HepG2 (cell line): ENCODE data around the gene CLASP1. TPM values are rescaled to one million over a fixed set of nuclear protein-coding genes. Genes with fewer than 3 reads are reported as not detected.

ENCODE experiments used
- ATAC-seq: fragments of 200-7000 bp; cut with Tn5 transposase; 3 replicates; pipeline ENCODE4 v1.9.1; 2020; ENCODE audit warnings: mild to moderate bottlenecking, moderate library complexity
- BruUV-seq: library from RNA; stranded (reverse); fragments of 400-500 nt; replicated peaks from 2 replicates; lab custom pipeline; 2021; lab: Mats Ljungman, UMichigan
- CTCF ChIA-PET: fragments of 300-600 bp; formaldehyde crosslinking; extraction: SDS; loops from one replicate; lab custom pipeline; 2021; ENCODE audit warnings: low total read pairs, inconsistent platforms, low intra/inter-chr PET ratio; lab: Yijun Ruan, JAX
- POLR2A ChIA-PET: fragments of 350-600 bp; sonication (Branson Sonifier 250); formaldehyde crosslinking; loops from one replicate; lab custom pipeline; 2020; ENCODE audit warnings: antibody characterized with exemption, inconsistent platforms; lab: Yijun Ruan, JAX
- DNase-seq: peaks from one replicate; pipeline ENCODE4 v3.0.0-alpha.2; 2015; ENCODE audit warnings: low spot score
- FAIRE-seq: peaks from 3 replicates; lab custom pipeline; 2011; peaks lifted over from hg19 to GRCh38; lab: Jason Lieb, UNC
- H2AFZ ChIP-seq: one replicate; pipeline ENCODE4 v1.6.1; 2011; ENCODE audit warnings: low read length, inconsistent platforms
- H3K27ac ChIP-seq: fragments of 300-600 bp; 3 replicates; pipeline ENCODE4 v1.8.0; 2011; ENCODE audit warnings: mixed run types, mild to moderate bottlenecking, mixed read lengths, low read length, inconsistent platforms; ENCODE audit not compliant: insufficient read depth; ENCODE audit errors: extremely low read length
- H3K27me3 ChIP-seq, 2 experiments: fragments of 200-600 bp in 1 of 2; 2 replicates in 1 of 2; 3 replicates in 1 of 2; pipeline versions ENCODE4 v1.6.0 to v1.8.0; 2011; ENCODE audit warnings: low read length in 2 of 2, mild to moderate bottlenecking in 2 of 2, moderate library complexity in 2 of 2, inconsistent platforms in 1 of 2; ENCODE audit not compliant: insufficient read depth in 2 of 2, control insufficient read depth in 1 of 2
- H3K36me3 ChIP-seq, 2 experiments: fragments of 200-600 bp in 1 of 2; replicated peaks in 1 of 2; 2 replicates in 1 of 2; 3 replicates in 1 of 2; pipeline versions ENCODE4 v1.5.1 to v1.8.0; 2011; ENCODE audit warnings: low read length in 2 of 2, inconsistent platforms in 1 of 2; ENCODE audit not compliant: insufficient read depth in 2 of 2, control insufficient read depth in 1 of 2
- H3K4me1 ChIP-seq: 2 replicates; pipeline ENCODE4 v1.5.1; 2012; ENCODE audit warnings: low read length, inconsistent platforms; ENCODE audit not compliant: insufficient read depth
- H3K4me2 ChIP-seq: 2 replicates; pipeline ENCODE4 v1.6.0; 2011; ENCODE audit warnings: low read depth, low read length, inconsistent platforms
- H3K4me3 ChIP-seq, 3 experiments: fragments of 200-600 bp in 1 of 3; sonication (generic), shearing (Covaris generic) in 1 of 3; replicated peaks in 1 of 3; 2 replicates each; pipeline ENCODE4 v1.5.1; 2011 to 2016; ENCODE audit warnings: low read length in 3 of 3, inconsistent platforms in 2 of 3, low read depth in 2 of 3, mild to moderate bottlenecking in 2 of 3, control low read depth in 1 of 3, mixed read lengths in 1 of 3; ENCODE audit not compliant: insufficient read depth in 1 of 3
- H3K79me2 ChIP-seq: one replicate; pipeline ENCODE4 v1.6.1; 2011; ENCODE audit warnings: low read length, inconsistent platforms; ENCODE audit not compliant: insufficient read depth
- H3K9ac ChIP-seq: 2 replicates; pipeline ENCODE4 v1.6.0; 2011; ENCODE audit warnings: mild to moderate bottlenecking, low read depth, low read length, inconsistent platforms; ENCODE audit not compliant: insufficient read depth
- H3K9me3 ChIP-seq: 2 replicates; pipeline ENCODE4 v1.5.1; 2012; ENCODE audit warnings: mild to moderate bottlenecking, low read length
- H4K20me1 ChIP-seq: 2 replicates; pipeline ENCODE4 v1.6.0; 2011; ENCODE audit warnings: inconsistent platforms, mild to moderate bottlenecking, low read length, moderate library complexity; ENCODE audit not compliant: insufficient read depth
- ARID3A ChIP-seq: IDR thresholded peaks from 2 replicates; pipeline ENCODE4 v1.6.1; 2012; ENCODE audit warnings: low read depth, low read length, improper control_type of control experiment
- DDIT3 ChIP-seq: sonication (generic); formaldehyde crosslinking; IDR thresholded peaks from 2 replicates; pipeline ENCODE4 v1.4.0; 2020; ENCODE audit warnings: mild to moderate bottlenecking, missing genetic modification reagents
- KLF11 ChIP-seq: IDR thresholded peaks from 2 replicates; pipeline ENCODE4 v1.6.1; 2016; ENCODE audit warnings: missing compliant biosample characterization
- MYNN ChIP-seq: sonication (generic); formaldehyde crosslinking; IDR thresholded peaks from 2 replicates; pipeline ENCODE4 v1.4.0; 2020; ENCODE audit warnings: mild to moderate bottlenecking, low read depth, missing genetic modification reagents
- NR3C1 ChIP-seq: sonication (generic); formaldehyde crosslinking; IDR thresholded peaks from 2 replicates; pipeline ENCODE4 v1.4.0; 2020; ENCODE audit warnings: missing genetic modification reagents
- RBFOX2 ChIP-seq: fragments of 200-400 bp; formaldehyde crosslinking; IDR thresholded peaks from 2 replicates; pipeline ENCODE4 v1.6.1; 2017; ENCODE audit warnings: low read depth, mild to moderate bottlenecking, low read length
- THAP9 ChIP-seq: sonication (generic); formaldehyde crosslinking; IDR thresholded peaks from 2 replicates; pipeline ENCODE4; 2020; ENCODE audit warnings: missing genetic modification reagents, mild to moderate bottlenecking, borderline replicate concordance
- ZFP90 ChIP-seq: sonication (generic); formaldehyde crosslinking; IDR thresholded peaks from 2 replicates; pipeline ENCODE4 v1.8.0; 2022; ENCODE audit warnings: missing genetic modification reagents, mild to moderate bottlenecking, inconsistent platforms, borderline replicate concordance
- ZNF839 ChIP-seq: sonication (generic); formaldehyde crosslinking; IDR thresholded peaks from 2 replicates; pipeline ENCODE4 v1.4.0; 2020; ENCODE audit warnings: missing genetic modification reagents, mild to moderate bottlenecking, borderline replicate concordance
- WGBS: methylation state at CpG from one replicate; pipeline ENCODE4 v1.1.6; 2017; ENCODE audit warnings: low lambda C conversion rate; 5-methylcytosine and 5-hydroxymethylcytosine counted together
- in situ Hi-C: cut with HindIII; loops from 2 replicates; pipeline ENCODE4 v1.10.0; 2017; ENCODE audit warnings: low pct_unique_long_range_greater_than_20kb; ENCODE audit not compliant: extremely low pct_ligation_motif_present
- intact Hi-C: fragments of 100-400 bp; cut with micrococcal nuclease; formaldehyde crosslinking; loops from one replicate; pipeline ENCODE4 v1.10.0; 2022; ENCODE audit not compliant: unreplicated experiment
- polyA plus RNA-seq, 8 experiments: library from polyadenylated mRNA; depleted of rRNA in 3 of 8; stranded (reverse) in 7 of 8; unstranded in 1 of 8; fragments of >200 nt; fragmentation: Illumina TruSeq in 4 of 8; extraction: Trizol in 4 of 8; gene quantifications; 2 replicates each; pipeline versions ENCODE4 v1.2.1 to v1.2.3, GENCODE V29; 2011 to 2016; ENCODE audit warnings: low read depth in 4 of 8, missing spikeins in 1 of 8, mixed read lengths in 1 of 8; ENCODE audit not compliant: insufficient read depth in 1 of 8
- total RNA-seq, 5 experiments: library from RNA; depleted of rRNA; stranded (reverse); fragments of >200 nt; fragmentation: Illumina TruSeq; extraction: Trizol; gene quantifications; 2 replicates each; pipeline ENCODE4 v1.2.3, GENCODE V29; 2016; ENCODE audit warnings: low read depth in 1 of 5

CLASP1 gene
- total and polyA plus RNA-seq, 2 of the 13 experiments (the other 11 are each of a cell fraction or from before 2014, with no cell fraction given), result 11.7 to 47.9 TPM

GRCh38 chr2:121473512-121473911, 175.8 kb downstream of the CLASP1 start (continued):
- TF ChIP-seq THAP9 (CRISPR knock-in tag) (no peak), NR3C1 (no peak)

GRCh38 chr2:121472470-121472993, 176.7 kb downstream of the CLASP1 start:
- no peak for ATAC-seq
- H3K4me1 ChIP-seq, result peaks cover 19% of the 10 kb centered on the region
- TF ChIP-seq ZFP90 (no peak), RBFOX2 (no peak), KLF11 (CRISPR knock-in tag) (no peak), ZNF839 (CRISPR knock-in tag) (no peak), DDIT3 (CRISPR knock-in tag) (no peak), MYNN (no peak), ARID3A (no peak)
- TF ChIP-seq, all 625 proteins: peak for 0
- DNase-seq (no peak), FAIRE-seq (no peak)
- no peak overlapping the region for H2AFZ ChIP-seq
- intact Hi-C loops, result no loop called here
- peaks cover 15 to 40% of the 10 kb centered on the region in 2 experiments for H3K36me3 ChIP-seq
- POLR2A ChIA-PET, result no interaction called here
- peaks cover 8% of the 10 kb centered on the region for H3K79me2 ChIP-seq
- WGBS, result 94% methylated on average over 2 of the region's 2 CpGs
- H3K9ac ChIP-seq, result no peak overlapping the region
- no peaks in the 10 kb centered on the region for H3K27me3 ChIP-seq
- CTCF ChIA-PET, result no interaction called here
- no peak overlapping the region for H3K27ac ChIP-seq
- no peaks in the 10 kb centered on the region for H3K9me3 ChIP-seq
- no TSS peak for BruUV-seq
- in situ Hi-C loops, result no loop called here
- no peaks in the 10 kb centered on the region for H4K20me1 ChIP-seq
- H3K4me2 ChIP-seq, result no peak overlapping the region
- no peak overlapping the region for H3K4me3 ChIP-seq
